GM23338 (cell line): Measurements from ENCODE around the gene RNF213. TPM values are rescaled to one million over a fixed set of nuclear protein-coding genes. Genes with fewer than 3 reads are reported as not detected.

Experiments used
- ATAC-seq: fragments of 200-7000 bp; cut with Tn5 transposase; 3 replicates; pipeline ENCODE4 v1.9.1; 2020
- DNase-seq: peaks from one replicate; pipeline ENCODE4 v3.0.0-alpha.2; 2015; ENCODE audit warnings: low spot score
- H2AFZ ChIP-seq: fragments of 200-600 bp; sonication (generic); 2 replicates; pipeline ENCODE4 v1.8.0; 2016; ENCODE audit warnings: antibody characterized with exemption, mild to moderate bottlenecking, moderate library complexity
- H3F3A ChIP-seq: fragments of 200-600 bp; sonication (generic); replicated peaks from 2 replicates; pipeline ENCODE4 v1.8.0; 2017; ENCODE audit warnings: antibody characterized with exemption, mixed run types, low read depth
- H3K27ac ChIP-seq: fragments of 200-600 bp; sonication (generic); 2 replicates; pipeline ENCODE4 v1.6.1; 2016; ENCODE audit warnings: low read depth
- H3K27me3 ChIP-seq: fragments of 200-600 bp; sonication (generic); 2 replicates; pipeline ENCODE4 v1.8.0; 2016; ENCODE audit warnings: mild to moderate bottlenecking, mixed run types, moderate library complexity; ENCODE audit not compliant: insufficient read depth
- H3K36me3 ChIP-seq: fragments of 200-600 bp; sonication (generic); 2 replicates; pipeline ENCODE4 v1.8.0; 2016; ENCODE audit warnings: mild to moderate bottlenecking; ENCODE audit not compliant: insufficient read depth
- H3K4me1 ChIP-seq: fragments of 200-600 bp; sonication (generic); 2 replicates; pipeline ENCODE4 v1.8.0; 2016; ENCODE audit warnings: mild to moderate bottlenecking, moderate library complexity; ENCODE audit not compliant: insufficient read depth
- H3K4me2 ChIP-seq: fragments of 200-600 bp; sonication (generic); 2 replicates; pipeline ENCODE4 v1.7.1; 2017; ENCODE audit warnings: mixed run types
- H3K4me3 ChIP-seq: fragments of 200-600 bp; sonication (generic); 2 replicates; pipeline ENCODE4 v1.6.1; 2016; ENCODE audit warnings: mixed run types
- H3K79me2 ChIP-seq: fragments of 200-600 bp; sonication (generic); replicated peaks from 2 replicates; pipeline ENCODE4 v1.8.0; 2017; ENCODE audit warnings: mild to moderate bottlenecking; ENCODE audit not compliant: insufficient read depth
- H3K9me2 ChIP-seq: fragments of 200-600 bp; sonication (generic); 2 replicates; pipeline ENCODE4 v1.8.0; 2017; ENCODE audit not compliant: insufficient read depth
- H4K20me1 ChIP-seq: fragments of 200-600 bp; sonication (generic); replicated peaks from 2 replicates; pipeline ENCODE4 v1.8.0; 2017; ENCODE audit warnings: mild to moderate bottlenecking; ENCODE audit not compliant: insufficient read depth
- H3K27ac Mint-ChIP-seq: 2 replicates; pipeline ENCODE4 v1.8.0; 2020; ENCODE audit warnings: inconsistent platforms, mild to moderate bottlenecking, moderate library complexity, mixed read lengths
- H3K27me3 Mint-ChIP-seq: 3 replicates; pipeline ENCODE4 v1.8.0; 2022; ENCODE audit warnings: low read depth, mild to moderate bottlenecking, moderate library complexity, mixed read lengths, inconsistent platforms; ENCODE audit not compliant: insufficient read depth, poor library complexity
- H3K36me3 Mint-ChIP-seq: 3 replicates; pipeline ENCODE4 v1.8.0; 2021; ENCODE audit warnings: low read depth, mild to moderate bottlenecking, inconsistent platforms, moderate library complexity, mixed read lengths
- H3K4me1 Mint-ChIP-seq: 3 replicates; pipeline ENCODE4 v1.8.0; 2020; ENCODE audit warnings: mild to moderate bottlenecking, inconsistent platforms, mixed read lengths
- H3K4me3 Mint-ChIP-seq: 3 replicates; pipeline ENCODE4 v1.8.0; 2021; ENCODE audit warnings: moderate library complexity, mild to moderate bottlenecking, inconsistent platforms, mixed read lengths
- H3K9me3 Mint-ChIP-seq: 3 replicates; pipeline ENCODE4 v1.8.0; 2020; ENCODE audit warnings: moderate library complexity, mild to moderate bottlenecking, inconsistent platforms, mixed read lengths
- CREB1 ChIP-seq: fragments of 250-450 bp; sonication (Bioruptor Pico); IDR thresholded peaks from 2 replicates; pipeline ENCODE4 v1.5.0; 2020; ENCODE audit warnings: low read depth, mild to moderate bottlenecking, moderate library complexity
- EZH2phosphoT487 ChIP-seq: fragments of 200-600 bp; sonication (generic); IDR thresholded peaks from one replicate; pipeline ENCODE4 v1.8.1; 2018; ENCODE audit warnings: antibody characterized with exemption; ENCODE audit not compliant: unreplicated experiment
- NANOG ChIP-seq: IDR thresholded peaks from 2 replicates; pipeline ENCODE4 v1.6.1; 2016; ENCODE audit warnings: antibody characterized with exemption, borderline replicate concordance
- REST ChIP-seq: IDR thresholded peaks from one replicate; pipeline ENCODE4 v1.6.1; 2018; ENCODE audit warnings: antibody characterized with exemption; ENCODE audit not compliant: unreplicated experiment
- ZNF114 ChIP-seq: fragments of 250-450 bp; sonication (Bioruptor Pico); IDR thresholded peaks from 2 replicates; pipeline ENCODE4 v1.5.0; 2020; ENCODE audit warnings: mild to moderate bottlenecking, moderate library complexity
- ZNF331 ChIP-seq: fragments of 250-450 bp; sonication (Bioruptor Pico); IDR thresholded peaks from 2 replicates; pipeline ENCODE4 v1.5.0; 2020; ENCODE audit warnings: low read depth, mild to moderate bottlenecking, moderate library complexity
- polyA plus RNA-seq: library from polyadenylated mRNA; unstranded; fragments of >200 nt; fragmentation: Nextera tagmentation; extraction: Ambion mirVana; gene quantifications from 2 replicates; pipeline ENCODE4 v1.2.1, GENCODE V29; 2016
- total RNA-seq: library from RNA; depleted of rRNA; stranded (reverse); fragments of >200 nt; shearing (Covaris generic); gene quantifications from 2 replicates; pipeline ENCODE4 v1.2.3, GENCODE V29; 2014

The RNF213 gene
- total and polyA plus RNA-seq, 2 experiments from 2014 or later = 21.2 to 67.2 TPM

GRCh38 chr17:80389011-80389995 lies 128.7 kb downstream of the RNF213 start:
- TF ChIP-seq ZNF114 (CRISPR knock-in tag) = no peak
- H3K9me3 Mint-ChIP-seq = no peaks in the 10 kb centered on the region
- H3K4me1 Mint-ChIP-seq = peaks cover 3% of the 10 kb centered on the region; the same call in 1 of the 3 replicates
- Histone ChIP-seq H3K27me3 (no peaks in the 10 kb centered on the region), H2AFZ (no peak overlapping the region), H3F3A (no peaks in the 10 kb centered on the region), H3K36me3 (0 out of 2 replicates have a peak, but pooled peaks cover 3% of the 10 kb centered on the region), H3K4me3 (no peak overlapping the region), H3K79me2 (no peaks in the 10 kb centered on the region), H4K20me1 (no peaks in the 10 kb centered on the region; the same call in 1 of the 2 replicates), H3K4me2 (no peak overlapping the region), H3K4me1 (no peaks in the 10 kb centered on the region), H3K9me2 (no peaks in the 10 kb centered on the region), H3K27ac (no peak overlapping the region; the same call in 1 of the 2 replicates)
- H3K27ac Mint-ChIP-seq = no peak overlapping the region
- no peak for ATAC-seq
- H3K36me3 Mint-ChIP-seq = peaks cover 56% of the 10 kb centered on the region
- DNase-seq = no peak
- H3K4me3 Mint-ChIP-seq = no peak overlapping the region
- peaks cover 6% of the 10 kb centered on the region for H3K27me3 Mint-ChIP-seq

DNA sequence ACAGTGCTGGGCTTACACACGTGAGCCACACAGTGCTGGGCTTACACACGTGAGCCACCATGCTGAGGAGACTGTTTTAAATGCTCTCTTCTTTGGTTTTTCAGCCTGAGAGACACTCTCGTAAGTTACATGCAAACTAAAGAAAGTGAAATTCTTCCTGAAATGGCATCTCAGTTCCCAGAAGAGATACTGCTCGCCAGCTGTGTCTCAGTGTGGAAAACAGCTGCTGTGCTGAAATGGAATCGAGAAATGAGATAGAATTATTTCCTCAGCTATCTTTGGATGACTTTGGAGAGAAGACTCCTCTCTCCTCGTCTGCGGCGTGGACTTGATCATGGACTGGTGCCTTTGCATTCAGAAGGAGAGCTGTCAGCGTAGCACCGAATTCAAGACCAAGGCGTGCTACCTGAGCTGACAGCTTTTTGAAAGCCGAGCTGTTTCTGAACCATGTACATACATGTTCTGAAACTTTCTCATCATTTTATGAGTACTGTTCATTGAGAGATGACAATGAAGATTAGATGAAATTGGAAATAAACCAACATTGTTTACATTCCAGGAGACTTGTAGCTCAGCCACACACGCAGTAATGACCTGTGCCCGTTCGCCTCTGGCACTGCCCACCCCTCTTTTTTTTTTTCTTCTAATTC lies 132.7 kb downstream of the RNF213 start:
- Histone ChIP-seq H3K79me2 (no peaks in the 10 kb centered on the region), H3K4me2 (no peak overlapping the region), H2AFZ (no peak overlapping the region), H3F3A (no peaks in the 10 kb centered on the region), H3K27ac (no peak overlapping the region), H3K9me2 (no peaks in the 10 kb centered on the region), H4K20me1 (peaks cover 4% of the 10 kb centered on the region; the same call in 1 of the 2 replicates), H3K4me1 (no peaks in the 10 kb centered on the region; the same call in 1 of the 2 replicates), H3K4me3 (no peak overlapping the region), H3K27me3 (no peaks in the 10 kb centered on the region), H3K36me3 (0 out of 2 replicates have a peak, but pooled peaks cover 3% of the 10 kb centered on the region)
- Mint-ChIP-seq H3K27me3 (peaks cover 1% of the 10 kb centered on the region), H3K4me1 (peaks cover 28% of the 10 kb centered on the region), H3K4me3 (no peak overlapping the region), H3K9me3 (no peaks in the 10 kb centered on the region), H3K36me3 (peaks cover 31% of the 10 kb centered on the region), H3K27ac (no peak overlapping the region)
- ATAC-seq = no peak
- TF ChIP-seq REST (no peak), EZH2phosphoT487 (no peak), ZNF331 (CRISPR knock-in tag) (no peak), NANOG (no peak), CREB1 (CRISPR knock-in tag) (no peak)
- no peak for DNase-seq
